Measurements from ENCODE around the gene BST2.

DNA sequence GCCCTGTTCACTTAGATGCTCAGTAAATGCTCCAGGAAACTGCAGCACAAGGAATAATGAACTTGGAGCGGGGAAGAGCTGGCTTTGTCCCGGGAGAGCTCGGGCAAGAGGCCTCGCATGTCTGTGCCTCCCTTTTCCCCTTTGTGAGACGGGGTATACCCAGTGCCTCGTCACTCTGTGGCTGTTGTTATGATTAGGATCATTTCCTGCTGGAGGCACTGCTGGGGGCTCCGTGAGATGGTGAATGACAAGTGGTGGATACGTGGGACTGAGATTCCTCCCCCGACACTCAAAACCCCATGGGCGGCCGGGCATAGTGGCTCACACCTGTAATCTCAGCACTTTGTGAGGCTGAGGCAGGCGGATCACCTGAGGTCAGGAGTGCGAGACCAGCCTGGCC, 27.2 kb downstream of the BST2 start:
- TF ChIP-seq, protein P1, sequence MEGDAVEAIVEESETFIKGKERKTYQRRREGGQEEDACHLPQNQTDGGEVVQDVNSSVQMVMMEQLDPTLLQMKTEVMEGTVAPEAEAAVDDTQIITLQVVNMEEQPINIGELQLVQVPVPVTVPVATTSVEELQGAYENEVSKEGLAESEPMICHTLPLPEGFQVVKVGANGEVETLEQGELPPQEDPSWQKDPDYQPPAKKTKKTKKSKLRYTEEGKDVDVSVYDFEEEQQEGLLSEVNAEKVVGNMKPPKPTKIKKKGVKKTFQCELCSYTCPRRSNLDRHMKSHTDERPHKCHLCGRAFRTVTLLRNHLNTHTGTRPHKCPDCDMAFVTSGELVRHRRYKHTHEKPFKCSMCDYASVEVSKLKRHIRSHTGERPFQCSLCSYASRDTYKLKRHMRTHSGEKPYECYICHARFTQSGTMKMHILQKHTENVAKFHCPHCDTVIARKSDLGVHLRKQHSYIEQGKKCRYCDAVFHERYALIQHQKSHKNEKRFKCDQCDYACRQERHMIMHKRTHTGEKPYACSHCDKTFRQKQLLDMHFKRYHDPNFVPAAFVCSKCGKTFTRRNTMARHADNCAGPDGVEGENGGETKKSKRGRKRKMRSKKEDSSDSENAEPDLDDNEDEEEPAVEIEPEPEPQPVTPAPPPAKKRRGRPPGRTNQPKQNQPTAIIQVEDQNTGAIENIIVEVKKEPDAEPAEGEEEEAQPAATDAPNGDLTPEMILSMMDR (IDR thresholded peaks at IDR 0.05 in 8 of 11, conservative IDR thresholded peaks at IDR 0.05 in 3 of 11), result no peak
- no peak for TF ChIP-seq POLR2A (IDR thresholded peaks at IDR 0.05)

Data from spleen (tissue), 7 donors.